ENCODE measurements around the gene SNX1.

Gene SNX1

DNA sequence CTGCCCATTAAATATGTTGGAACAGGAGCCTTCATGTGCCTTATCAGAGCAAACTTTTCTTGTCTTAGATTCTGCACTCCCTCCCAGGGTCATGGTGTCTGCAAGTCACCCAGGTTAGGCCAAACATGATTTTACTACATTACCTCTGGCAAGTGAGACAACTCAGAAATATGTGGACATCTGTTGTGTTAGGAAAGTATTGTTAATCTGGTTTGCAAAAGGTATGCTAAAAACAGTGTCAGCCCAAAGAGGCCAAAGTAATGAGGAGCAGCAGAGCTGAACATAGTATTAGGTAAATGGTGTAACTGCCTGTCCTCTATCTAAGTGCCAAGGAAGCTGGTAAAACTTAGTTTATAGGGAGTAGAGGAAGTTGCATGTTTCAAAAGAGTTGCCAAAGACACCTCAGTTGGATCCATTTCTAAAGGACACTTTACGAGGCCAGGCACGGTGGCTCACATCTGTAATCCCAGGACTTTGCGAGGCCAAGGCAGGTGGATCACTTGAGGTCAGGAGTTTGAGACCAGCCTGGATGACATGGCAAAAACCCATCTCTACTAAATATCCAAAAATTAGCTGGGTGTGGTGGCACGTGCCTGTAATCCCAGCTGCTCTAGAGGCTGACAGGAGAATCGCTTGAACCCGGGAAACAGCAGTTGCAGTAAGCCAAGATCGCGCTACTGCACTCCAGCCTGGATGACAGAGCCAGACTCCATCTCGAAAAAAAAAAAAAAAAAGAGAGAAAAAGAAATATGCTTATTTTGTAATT is 89.5 kb downstream of the SNX1 start:
- no peak for TF ChIP-seq GATA3 (IDR thresholded peaks at IDR 0.05; ENCODE audit: low read depth, low read length)
- no peak for TF ChIP-seq GATA2 (IDR thresholded peaks at IDR 0.05; ENCODE audit: low read depth, low read length)

DNA sequence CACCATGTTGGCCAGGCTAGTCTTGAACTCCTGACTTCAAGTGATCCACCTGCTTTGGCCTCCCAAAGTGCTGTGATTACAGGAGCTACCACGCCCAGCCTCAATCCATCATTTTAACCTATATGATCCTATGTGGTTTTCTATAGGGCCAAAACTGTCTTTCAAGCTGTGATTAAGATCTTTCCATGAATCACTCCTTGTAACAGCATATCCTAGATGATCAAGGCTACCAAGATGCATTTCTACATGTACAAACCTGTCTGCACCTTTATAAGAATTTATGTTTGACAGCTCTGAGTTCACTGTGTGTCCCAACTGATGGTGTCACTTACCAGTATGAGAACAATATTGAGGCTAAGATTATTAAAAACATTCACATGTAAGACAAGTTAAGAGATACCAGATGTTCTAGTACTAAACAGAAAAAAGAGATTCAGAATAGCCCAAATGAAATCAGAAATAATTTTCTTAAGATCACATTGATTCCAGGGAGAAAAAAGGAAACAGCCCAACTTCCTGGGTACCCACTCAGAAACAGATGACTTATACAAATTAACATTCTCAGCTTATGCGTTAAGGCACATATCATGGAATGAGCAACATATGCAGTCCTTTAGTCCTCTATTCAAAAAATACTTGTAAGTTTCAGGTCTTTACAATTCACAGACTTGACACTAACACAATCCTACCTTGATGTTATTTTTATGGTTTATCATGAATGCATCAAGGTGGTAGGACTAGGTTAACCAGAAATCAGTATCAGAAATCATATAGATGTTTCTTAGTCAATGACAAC is 91.8 kb downstream of the SNX1 start:
- TF ChIP-seq GATA3 (IDR thresholded peaks at IDR 0.05; ENCODE audit: low read depth, low read length) (no peak), GATA2 (IDR thresholded peaks at IDR 0.05; ENCODE audit: low read depth, low read length) (no peak)
